Ovary (tissue), 9 donors: ENCODE measurements around the gene MED31. TPM values are rescaled to one million over a fixed set of nuclear protein-coding genes. Genes with fewer than 3 reads are reported as not detected.

Source experiments
- DNase-seq, 5 donors: peaks; one replicate each; pipeline ENCODE4 v3.0.0-alpha.2; 2019 to 2020
- H3K27ac ChIP-seq, 2 donors: fragments of 200-600 bp; one replicate each; pipeline versions ENCODE4 v1.5.1 to v1.8.0; 2019 to 2022
- H3K27me3 ChIP-seq: fragments of 200-600 bp; one replicate; pipeline ENCODE4 v1.8.0; 2022
- H3K36me3 ChIP-seq: fragments of 200-600 bp; sonication (generic); one replicate; pipeline ENCODE4 v1.5.1; 2019
- H3K4me1 ChIP-seq: one replicate; pipeline ENCODE4 v1.8.1; 2013; ENCODE audit warnings: mild to moderate bottlenecking, moderate library complexity; ENCODE audit not compliant: insufficient read depth
- H3K4me3 ChIP-seq: fragments of 200-600 bp; sonication (generic); one replicate; pipeline ENCODE4 v1.5.1; 2017
- H3K9me3 ChIP-seq, 2 donors: fragments of 200-600 bp in 1 of 2; sonication (generic) in 1 of 2; one replicate each; pipeline versions ENCODE4 v1.5.1 to v1.8.1; 2013 to 2019; ENCODE audit warnings: mild to moderate bottlenecking in 1 of 2, moderate library complexity in 1 of 2
- CTCF ChIP-seq, 3 donors: fragments of 450-650 bp in 2 of 3; fragments of 200-600 bp in 1 of 3; IDR thresholded peaks; one replicate each; pipeline versions ENCODE4 v1.5.1 to v1.8.0; 2016 to 2022; ENCODE audit warnings: antibody characterized with exemption in 3 of 3, mild to moderate bottlenecking in 1 of 3
- EP300 ChIP-seq: sonication (generic); formaldehyde crosslinking; IDR thresholded peaks from one replicate; pipeline ENCODE4 v1.6.1; 2017; ENCODE audit warnings: antibody characterized with exemption
- POLR2A ChIP-seq: fragments of 450-650 bp; IDR thresholded peaks from one replicate; pipeline ENCODE4 v1.6.1; 2017; ENCODE audit warnings: antibody characterized with exemption, mild to moderate bottlenecking, moderate library complexity
- WGBS, 3 donors: extraction: QIAGEN DNeasy Blood & Tissue Kit in 1 of 3; methylation state at CpG; one replicate each; pipeline versions ENCODE4 v1.1.5 to v1.1.7; 2013 to 2017; 5-methylcytosine and 5-hydroxymethylcytosine counted together
- intact Hi-C, 4 donors: fragments of 100-400 bp; cut with DNase I; formaldehyde crosslinking; loops; one replicate each; pipeline versions ENCODE4 v1.11.0 to v1.15.1; 2022 to 2023
- polyA plus RNA-seq, 2 donors: library from polyadenylated mRNA; stranded (reverse); fragments of 200-250 nt in 1 of 2; fragments of 350-450 nt in 1 of 2; fragmentation: Illumina TruSeq in 1 of 2; extraction: RNeasy Lipid Tissue Mini Kit (QIAGEN cat#74804) in 1 of 2; gene quantifications; one replicate each; pipeline ENCODE4 v1.2.3, GENCODE V29; 2013 to 2014
- total RNA-seq, 7 donors: library from RNA; depleted of rRNA in 2 of 7; stranded (reverse); fragments of >200 nt in 2 of 7; fragmentation: NEBNext Ultra II Directional in 3 of 7; extraction: Animal tissue kit (Norgen Biotek cat#: 25700) in 3 of 7; gene quantifications; one replicate each; pipeline versions ENCODE4 v1.1.0 to v1.2.4, GENCODE V29; 2016 to 2023
- donor health status: DM: no; HTN: no; CAD: no; lungs with moderate emphysema.
- donor health status: DM: no; HTN: no; CAD: no.
- donor health status: Bipolar disorder and iron deficiency.
- donor health status: DM: yes; HTN: yes; CAD: no.
- donor health status: DM: no; HTN: no; CAD: no.
- donor health status: DM: yes; HTN: yes; CAD: no.

Gene MED31
- total and polyA plus RNA-seq, 9 donors = 15.0 to 21.9 (median 17.1) TPM

GRCh38 chr17:6611231-6611630 lies 40.2 kb downstream of the MED31 start:
- Histone ChIP-seq H3K36me3 (no peaks in the 10 kb centered on the region), H3K9me3 (no peaks in the 10 kb centered on the region), H3K4me1 (peaks cover 4% of the 10 kb centered on the region), H3K4me3 (no peak overlapping the region), H3K27me3 (no peaks in the 10 kb centered on the region), H3K27ac (no peak overlapping the region)
- 77 to 91% (median 82%) methylated on average over 4 of the region's 4 CpGs for WGBS, 3 donors
- intact Hi-C loops = no loop called here
- DNase-seq = no peak
- TF ChIP-seq EP300 = no peak

GRCh38 chr17:6610011-6610410 lies 41.4 kb downstream of the MED31 start:
- Histone ChIP-seq H3K36me3 (no peaks in the 10 kb centered on the region), H3K4me1 (peaks cover 4% of the 10 kb centered on the region), H3K27ac (no peak overlapping the region), H3K4me3 (no peak overlapping the region), H3K27me3 (no peaks in the 10 kb centered on the region), H3K9me3 (no peaks in the 10 kb centered on the region)
- 91 to 94% (median 94%) methylated on average over 5 of the region's 5 CpGs for WGBS, 3 donors
- no peak for DNase-seq
- TF ChIP-seq POLR2A (no peak), CTCF (IDR thresholded peaks at IDR 0.05) (no peak), EP300 (no peak)
- intact Hi-C loops = no loop called here

- no peaks in the 10 kb centered on the region for H3K36me3 ChIP-seq
- no peaks in the 10 kb centered on the region for H3K27me3 ChIP-seq
- no peak for DNase-seq
- 89 to 90% (median 90%) methylated on average over 3 of the region's 3 CpGs for WGBS, 3 donors
- H3K4me3 ChIP-seq = no peak overlapping the region
- no peaks in the 10 kb centered on the region for H3K9me3 ChIP-seq
- no peak overlapping the region for H3K27ac ChIP-seq
- peaks cover 6% of the 10 kb centered on the region for H3K4me1 ChIP-seq
- intact Hi-C loops = no loop called here
- TF ChIP-seq CTCF (IDR thresholded peaks at IDR 0.05) (no peak), EP300 (no peak), POLR2A (no peak)
Observed at GRCh38 chr17:6608321-6608720, 43.1 kb downstream of the MED31 start.

GRCh38 chr17:6605142-6605541 lies 46.3 kb downstream of the MED31 start:
- DNase-seq = no peak
- intact Hi-C loops = no loop called here
- H3K9me3 ChIP-seq = no peaks in the 10 kb centered on the region
- H3K4me1 ChIP-seq = peaks cover 3% of the 10 kb centered on the region
- no peak for TF ChIP-seq CTCF (IDR thresholded peaks at IDR 0.05)
- TF ChIP-seq POLR2A = no peak
- no peak for TF ChIP-seq EP300
- no peak overlapping the region for H3K4me3 ChIP-seq
- H3K27ac ChIP-seq = no peak overlapping the region
- H3K27me3 ChIP-seq = no peaks in the 10 kb centered on the region
- H3K36me3 ChIP-seq = no peaks in the 10 kb centered on the region
- 68 to 81% (median 73%) methylated on average over 6 of the region's 6 CpGs for WGBS, 3 donors

GRCh38 chr17:6603744-6604325 lies 47.6 kb downstream of the MED31 start:
- intact Hi-C loops = no loop called here
- Histone ChIP-seq H3K4me3 (no peak overlapping the region), H3K27me3 (no peaks in the 10 kb centered on the region), H3K4me1 (peaks cover 3% of the 10 kb centered on the region), H3K36me3 (no peaks in the 10 kb centered on the region), H3K9me3 (no peaks in the 10 kb centered on the region), H3K27ac (peak overlapping the region in 1 of 2 donors; percentile 1)
- WGBS, 3 donors = 14 to 28% (median 21%) methylated on average over 3 of the region's 3 CpGs
- DNase-seq = peak; percentile 58 to 77 (median 64)
- no peak for TF ChIP-seq POLR2A
- peak in 1 of 3 donors; percentile 8 for TF ChIP-seq CTCF (IDR thresholded peaks at IDR 0.05)
- TF ChIP-seq EP300 = no peak
